ENCODE data around the gene CXCL10.

- no peak for TF ChIP-seq REST (IDR thresholded peaks at IDR 0.05; ENCODE audit: insufficient read depth in 1 of 2, low read depth in 2 of 2, low read length in 2 of 2)
- no peak for TF ChIP-seq TAF1 (IDR thresholded peaks at IDR 0.05; ENCODE audit: borderline replicate concordance, insufficient read depth, low read length)
- TF ChIP-seq POLR2AphosphoS5 (IDR thresholded peaks at IDR 0.05; ENCODE audit: low read depth, low read length) = no peak
- TF ChIP-seq SIN3A (IDR thresholded peaks at IDR 0.05; ENCODE audit: borderline replicate concordance, insufficient read depth, low read length) = no peak
Observed at GRCh38 chr4:76035799-76036380, 12.6 kb upstream of the CXCL10 start, which contains the start of gene CXCL11.
